T47D (cell line): ENCODE results near the gene NOD1.
A peak's percentile ranks its signal among the peaks of the same experiment; 100 is the strongest.
"Not testable (repeated sequence)": the region's sequence is repeated elsewhere in the genome, so short reads cannot be mapped to it uniquely, and the experiment has no call there.

ENCODE experiments used
- DNase-seq, 2 experiments: peaks; one replicate each; pipeline versions ENCODE4 v3.0.0 to v3.0.0-alpha.2; 2011 to 2012; ENCODE audit warnings: low read depth in 1 of 2, low spot score in 1 of 2
- JUND ChIP-seq: IDR thresholded peaks from 2 replicates; pipeline ENCODE4 v1.6.1; 2012; ENCODE audit warnings: low read depth
- in situ Hi-C: cut with HindIII; loops from 2 replicates; pipeline ENCODE4 v1.10.0; 2016; ENCODE audit warnings: low sequenced_read_pairs, low pct_unique_long_range_greater_than_20kb

The NOD1 gene

GRCh38 chr7:30478349-30479201 is at the start of gene NOD1:
NOD1 (minus strand) TSS chr7:30478784; CDS start chr7:30456921, 21,863 bp downstream.
- no peak for TF ChIP-seq JUND
- DNase-seq: peak; percentile 72 to 85
- in situ Hi-C loops: no loop called here

- DNase-seq, in situ Hi-C loops: not testable (repeated sequence)
Measured at GRCh38 chr7:30527297-30527696, 48.7 kb upstream of the NOD1 start.

- in situ Hi-C loops: no loop called here
- TF ChIP-seq JUND: no peak
- no peak for DNase-seq
Measured at GRCh38 chr7:30526163-30526562, 47.6 kb upstream of the NOD1 start.

GRCh38 chr7:30525429-30525828 is 46.8 kb upstream of the NOD1 start:
- in situ Hi-C loops: no loop called here
- DNase-seq: no peak
- no peak for TF ChIP-seq JUND

- in situ Hi-C loops: no loop called here
- TF ChIP-seq JUND: no peak
- DNase-seq: peak in 1 of 2 experiments; percentile 58
Measured at GRCh38 chr7:30524545-30524944, 46.0 kb upstream of the NOD1 start.

GRCh38 chr7:30523466-30523865 is 44.9 kb upstream of the NOD1 start:
- TF ChIP-seq JUND: no peak

GRCh38 chr7:30522159-30522558 is 43.6 kb upstream of the NOD1 start:
- in situ Hi-C loops: no loop called here
- TF ChIP-seq JUND: no peak

More at GRCh38 chr7:30523466-30523865, 44.9 kb upstream of the NOD1 start:
- in situ Hi-C loops: no loop called here
- DNase-seq: no peak

GRCh38 chr7:30521532-30521931 is 42.9 kb upstream of the NOD1 start:
- no peak for TF ChIP-seq JUND
- DNase-seq: no peak
- in situ Hi-C loops: no loop called here

More at GRCh38 chr7:30522159-30522558, 43.6 kb upstream of the NOD1 start:
- DNase-seq: no peak

GRCh38 chr7:30519122-30519521 is 40.5 kb upstream of the NOD1 start:
- in situ Hi-C loops: no loop called here
- peak in 1 of 2 experiments; percentile 79 for DNase-seq

GRCh38 chr7:30515761-30516160 is 37.2 kb upstream of the NOD1 start:
- in situ Hi-C loops: no loop called here
- TF ChIP-seq JUND: no peak
- no peak for DNase-seq

More at GRCh38 chr7:30519122-30519521, 40.5 kb upstream of the NOD1 start:
- no peak for TF ChIP-seq JUND

- in situ Hi-C loops: no loop called here
- TF ChIP-seq JUND: no peak
- no peak for DNase-seq
Measured at GRCh38 chr7:30514776-30515175, 36.2 kb upstream of the NOD1 start.

GRCh38 chr7:30514177-30514576 is 35.6 kb upstream of the NOD1 start:
- in situ Hi-C loops: no loop called here
- no peak for TF ChIP-seq JUND
- DNase-seq: no peak

- in situ Hi-C loops: no loop called here
- TF ChIP-seq JUND: no peak
- no peak for DNase-seq
Measured at GRCh38 chr7:30513762-30514161, 35.2 kb upstream of the NOD1 start.
